Activated CD4-positive, alpha-beta T cell treated with anti-CD3 and anti-CD28 coated beads, Interleukin-10, Interleukin-2, amounts not matched to agents 100 ng/mL and 50 ng/mL, durations not matched to agents 16 hours and 8 hours (primary cell): ENCODE data around the gene ABCA5.
"Not testable (repeated sequence)": the region's sequence is repeated elsewhere in the genome, so short reads cannot be mapped to it uniquely, and the experiment has no call there.

ENCODE experiments used
- DNase-seq: peaks from one replicate; pipeline ENCODE4 v3.0.0-alpha.2; 2020

Gene ABCA5

GRCh38 chr17:69196105-69196653 is 130.8 kb downstream of the ABCA5 start:
- DNase-seq, result not testable (repeated sequence)
